NCI-H1417 (cell line): Measurements from ENCODE around the gene CAPN5.
A peak's percentile ranks its signal among the peaks of the same experiment; 100 is the strongest.

Experiments
- DNase-seq, 3 experiments: peaks; one replicate each; lab custom pipeline; 2025; lab: John Stamatoyannopoulos, UW

CAPN5 gene

DNA sequence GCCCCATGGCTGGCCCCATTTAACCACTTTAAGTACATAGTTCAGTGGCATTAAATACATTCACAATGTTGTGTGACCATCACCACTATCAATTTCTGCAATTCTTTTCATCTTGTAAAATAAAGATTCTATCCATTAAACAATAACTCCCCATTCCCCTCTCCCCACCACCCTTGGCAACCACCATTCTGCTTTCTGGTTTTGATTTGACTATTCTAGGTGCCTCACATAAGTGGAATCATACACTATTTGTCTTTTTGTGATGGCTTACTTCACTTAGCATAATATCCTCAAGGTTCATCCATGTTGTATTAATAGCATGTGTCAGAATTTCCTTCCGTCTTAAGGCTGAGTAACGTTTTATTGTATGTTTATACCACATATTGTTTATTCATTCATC is 68.3 kb downstream of the CAPN5 start:
- DNase-seq = no peak

DNA sequence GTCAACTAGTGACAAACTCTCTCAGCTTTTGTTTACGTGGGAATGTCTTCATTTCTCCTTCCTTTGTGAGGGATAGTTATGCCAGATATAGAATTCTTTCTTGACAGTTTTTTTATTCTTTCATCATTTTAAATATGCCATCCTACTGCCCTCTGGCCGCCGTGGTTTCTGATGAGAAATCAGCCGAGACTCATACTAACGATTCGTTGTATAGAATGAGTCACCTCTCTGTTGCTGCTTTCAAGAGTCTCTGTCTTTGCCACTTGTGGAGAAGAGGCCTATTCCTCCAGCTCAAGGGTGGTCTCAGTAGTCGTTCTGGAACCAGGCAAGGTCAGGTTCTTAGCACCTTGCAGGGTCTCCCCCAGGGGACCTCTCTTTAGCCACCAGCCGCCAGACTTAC is 69.3 kb downstream of the CAPN5 start:
- no peak for DNase-seq

DNA sequence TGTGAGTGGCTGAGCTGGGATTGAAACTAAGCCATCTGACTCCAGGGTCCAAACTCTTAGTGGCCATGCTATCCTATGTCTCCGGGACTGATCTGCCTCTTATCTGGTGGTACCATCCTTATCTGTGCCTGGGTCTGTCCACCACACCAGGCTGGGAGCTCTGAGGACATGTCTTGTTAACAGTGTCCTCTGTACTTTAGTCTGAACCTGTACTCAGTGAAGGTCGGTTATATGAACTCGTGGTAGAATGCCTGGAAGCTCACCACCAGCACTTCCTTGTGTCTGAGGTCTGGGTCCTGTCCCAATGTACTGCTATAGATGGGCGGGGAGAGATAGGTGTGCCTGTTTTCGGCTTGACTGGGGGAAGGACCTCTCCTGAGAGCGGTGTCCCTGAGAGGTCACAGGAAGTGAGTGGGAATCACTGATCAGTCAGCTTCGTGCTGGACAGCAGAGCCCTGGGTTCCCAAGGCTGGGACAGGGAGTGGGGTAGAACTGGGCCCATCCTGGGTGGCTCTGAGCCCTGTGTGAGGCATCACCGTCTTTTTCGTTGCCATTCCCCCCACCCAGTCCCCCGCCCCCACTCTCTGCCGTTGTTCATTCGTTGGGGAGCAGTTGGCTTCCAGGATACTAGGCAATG is 70.1 kb downstream of the CAPN5 start:
- DNase-seq = no peak

DNA sequence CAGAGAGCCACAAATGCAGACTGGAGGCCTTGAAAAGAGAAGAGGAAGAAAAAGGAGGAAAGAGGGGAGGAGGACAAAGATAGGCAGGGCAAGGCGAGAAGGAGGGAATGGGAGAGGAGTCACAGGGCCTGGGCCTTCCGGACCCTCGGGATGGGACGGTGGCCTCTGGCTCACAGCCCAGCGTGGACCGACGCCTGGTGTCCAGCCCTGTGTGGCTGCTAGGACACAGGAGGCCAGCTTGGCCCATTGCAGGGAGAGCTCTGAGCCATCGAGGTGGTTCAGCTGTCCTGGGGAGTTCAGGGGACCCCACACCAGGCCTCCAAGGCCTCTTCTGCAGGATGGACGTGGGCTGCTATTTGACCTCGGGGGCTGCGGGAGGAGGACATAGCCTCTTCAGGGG is 70.7 kb downstream of the CAPN5 start:
- DNase-seq = no peak

DNA sequence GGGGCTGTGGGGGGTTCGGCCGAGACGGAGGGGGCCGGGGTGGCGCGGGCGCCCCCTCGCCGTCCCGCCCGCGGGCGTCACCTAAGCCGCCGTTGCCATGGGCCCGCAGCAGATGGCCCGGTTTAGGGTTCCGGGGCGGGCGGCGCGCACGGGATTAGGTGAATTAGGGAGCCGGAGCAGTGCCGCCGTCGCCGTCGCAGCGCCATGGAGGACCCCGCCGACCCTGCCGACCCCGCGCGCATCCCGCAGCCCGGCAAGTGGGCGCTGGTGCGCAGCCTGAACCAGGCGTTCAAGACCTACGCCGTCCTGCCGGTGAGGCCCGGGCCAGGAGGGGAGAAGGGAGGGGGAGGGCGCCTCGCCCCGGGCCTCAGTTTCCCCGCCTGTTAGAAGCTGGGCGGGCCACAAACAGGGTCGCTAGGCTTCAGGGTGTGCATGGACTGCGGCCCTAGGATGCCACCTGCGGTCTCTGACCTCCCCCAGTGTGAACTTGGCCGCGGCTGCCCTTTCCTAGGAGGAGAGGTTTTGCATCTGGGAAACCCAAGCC is 71.4 kb downstream of the CAPN5 start:
- no peak for DNase-seq

DNA sequence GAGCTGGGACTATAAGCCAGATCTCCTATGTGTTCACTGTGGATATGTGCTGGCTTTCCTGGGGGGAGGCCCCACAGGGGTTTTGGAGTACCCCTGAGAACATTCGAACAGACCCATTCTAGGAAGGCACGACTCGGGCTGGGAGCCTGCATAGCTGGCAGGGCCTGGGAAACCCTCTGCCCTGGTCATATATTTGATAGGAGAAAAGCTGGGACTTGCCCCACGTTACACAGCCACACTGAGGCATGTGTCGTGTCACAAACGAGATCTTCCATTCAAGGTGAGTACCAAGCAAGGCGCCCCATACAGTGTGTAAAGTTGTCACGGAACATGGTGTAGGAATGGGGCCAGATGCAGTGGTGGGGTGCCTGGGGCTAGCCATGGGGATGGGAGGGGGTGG is 72.4 kb downstream of the CAPN5 start:
- DNase-seq = no peak

DNA sequence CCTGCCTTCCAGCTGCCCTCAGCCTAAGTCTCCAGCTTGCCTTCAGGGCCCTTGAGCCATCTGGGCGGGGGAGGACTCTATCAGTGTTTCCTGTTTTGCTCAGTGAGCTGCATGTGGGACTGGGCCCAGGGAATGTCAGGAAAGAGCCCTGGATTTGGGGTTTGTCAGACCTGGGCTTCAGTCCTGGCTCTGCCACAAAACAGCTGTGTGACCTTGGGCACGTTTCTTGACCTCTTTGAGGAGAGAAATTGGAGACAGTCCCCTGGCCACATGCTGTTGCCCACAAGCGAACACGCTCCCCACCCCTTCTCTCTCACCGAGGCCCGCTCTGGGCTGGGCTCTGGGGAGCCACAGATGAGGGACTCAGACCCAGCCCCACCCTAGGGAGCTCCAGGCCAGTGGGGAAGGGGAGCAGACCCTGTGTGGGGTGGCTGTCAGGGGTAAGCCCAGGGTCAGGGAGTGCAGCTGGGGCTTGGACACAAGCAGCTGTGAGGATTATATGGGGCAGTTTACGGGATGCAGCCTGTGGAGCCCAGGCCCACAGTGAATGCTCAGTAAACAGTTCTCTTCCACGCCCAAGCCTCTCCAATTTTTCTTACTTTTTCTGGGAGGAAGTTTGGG is 73.6 kb downstream of the CAPN5 start:
- no peak for DNase-seq

DNA sequence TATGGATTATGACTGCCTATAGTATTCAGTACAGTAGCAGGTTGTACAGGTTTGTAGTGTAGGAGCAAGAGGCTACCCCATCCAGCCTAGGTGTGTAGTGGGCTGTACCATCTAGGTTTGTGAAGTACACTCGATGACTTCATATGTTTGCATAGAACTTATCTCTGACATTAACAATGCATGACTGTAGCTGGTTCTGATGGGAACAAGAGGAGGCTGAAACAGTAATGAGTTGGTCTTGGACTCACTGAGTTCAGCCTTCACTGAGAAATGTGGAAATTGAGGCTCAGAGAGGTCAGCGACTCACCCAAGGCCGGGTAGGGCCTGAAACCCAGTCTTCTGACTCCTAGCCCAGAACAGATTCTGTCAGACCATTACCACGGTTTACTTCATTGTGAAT is 74.3 kb downstream of the CAPN5 start:
- peak; percentile 26 to 67 (median 44) for DNase-seq

DNA sequence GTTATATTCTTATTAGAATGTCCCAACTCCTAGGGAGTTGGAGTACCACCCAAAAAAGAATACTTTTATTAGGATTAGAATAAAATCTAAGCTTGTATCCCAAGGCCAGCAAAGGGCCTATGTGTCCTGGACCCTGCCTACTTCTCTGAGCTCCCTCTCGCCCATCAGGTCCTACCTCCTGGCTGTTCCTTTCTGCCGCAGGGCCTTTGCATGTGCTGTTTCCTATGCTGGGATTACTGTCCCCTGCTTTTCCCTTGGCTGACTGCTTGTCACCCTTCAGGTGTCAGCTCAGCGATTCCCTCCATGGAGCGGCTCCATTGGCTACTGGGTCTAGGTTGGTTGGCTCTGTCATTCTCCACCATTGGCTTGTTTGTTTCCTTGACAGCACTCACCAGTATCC is 74.7 kb downstream of the CAPN5 start:
- DNase-seq = no peak

DNA sequence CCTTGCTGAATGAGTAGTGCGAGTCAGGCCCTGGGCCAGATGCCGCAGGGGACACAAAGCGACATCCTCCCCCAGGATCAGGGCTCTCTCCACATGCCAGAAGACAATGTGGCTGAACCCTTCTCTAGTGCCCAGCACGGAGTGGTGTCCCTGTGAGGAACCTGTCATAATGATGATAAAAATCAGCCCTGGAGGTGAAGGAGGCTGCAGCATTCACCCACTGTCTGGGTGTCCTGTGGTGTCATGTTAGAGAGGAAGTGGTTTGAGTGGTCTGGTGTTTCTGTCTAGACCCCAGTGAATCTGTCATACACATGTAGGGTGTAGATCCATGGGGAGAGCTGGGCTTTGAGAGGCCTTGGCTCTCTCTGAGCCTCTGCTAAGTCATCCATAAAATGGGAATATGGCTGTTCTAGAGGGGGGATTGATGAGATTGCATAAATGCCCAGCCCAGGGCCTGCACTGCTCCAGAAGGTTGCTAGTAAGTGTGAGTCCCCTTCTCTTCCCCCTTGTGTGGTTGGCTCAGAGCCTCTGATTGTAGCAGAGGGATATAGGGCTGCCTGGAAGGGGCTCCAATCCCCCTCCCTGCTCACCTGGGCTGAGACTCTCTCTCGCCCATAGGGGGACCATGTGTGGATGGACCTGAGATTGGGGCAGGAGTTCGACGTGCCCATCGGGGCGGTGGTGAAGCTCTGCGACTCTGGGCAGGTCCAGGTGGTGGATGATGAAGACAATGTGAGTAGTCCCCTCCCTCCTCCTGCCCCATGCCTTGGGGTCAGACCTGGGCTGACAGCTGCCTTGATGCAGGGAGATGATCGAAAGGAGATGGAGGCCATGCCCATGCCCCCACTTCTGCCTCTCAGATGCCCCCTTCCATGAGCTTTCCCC is 75.6 kb downstream of the CAPN5 start:
- DNase-seq = no peak

DNA sequence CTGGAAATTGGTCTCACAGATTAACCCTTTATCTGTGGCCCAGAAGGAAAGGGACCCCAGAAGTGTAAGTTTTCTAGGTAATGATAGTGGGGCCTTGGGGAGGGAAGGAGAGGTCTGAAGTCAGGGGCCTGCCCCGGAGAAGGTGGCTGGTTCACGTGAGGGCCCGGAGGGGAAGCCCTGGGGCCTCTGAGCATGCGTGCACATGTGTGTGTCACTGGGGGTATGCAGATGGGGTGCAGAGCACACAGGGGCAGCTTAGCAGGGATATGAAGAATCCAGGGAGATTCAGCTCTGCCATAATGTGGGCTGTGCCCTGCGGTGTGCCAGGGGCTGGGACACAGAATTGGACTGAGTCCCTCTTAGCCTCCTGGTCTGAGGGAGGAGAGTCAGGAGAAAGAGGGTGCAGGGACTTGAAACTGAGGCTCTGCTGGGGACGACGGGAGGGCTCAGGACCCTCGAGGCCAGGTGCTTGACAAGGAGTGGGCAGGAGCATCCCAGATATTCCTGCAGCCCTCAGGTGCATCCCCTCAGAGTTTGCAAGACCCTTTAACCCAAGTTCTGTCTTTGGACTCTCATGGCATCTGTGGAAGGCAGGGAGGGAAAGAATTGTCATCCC is 76.7 kb downstream of the CAPN5 start:
- DNase-seq = no peak

DNA sequence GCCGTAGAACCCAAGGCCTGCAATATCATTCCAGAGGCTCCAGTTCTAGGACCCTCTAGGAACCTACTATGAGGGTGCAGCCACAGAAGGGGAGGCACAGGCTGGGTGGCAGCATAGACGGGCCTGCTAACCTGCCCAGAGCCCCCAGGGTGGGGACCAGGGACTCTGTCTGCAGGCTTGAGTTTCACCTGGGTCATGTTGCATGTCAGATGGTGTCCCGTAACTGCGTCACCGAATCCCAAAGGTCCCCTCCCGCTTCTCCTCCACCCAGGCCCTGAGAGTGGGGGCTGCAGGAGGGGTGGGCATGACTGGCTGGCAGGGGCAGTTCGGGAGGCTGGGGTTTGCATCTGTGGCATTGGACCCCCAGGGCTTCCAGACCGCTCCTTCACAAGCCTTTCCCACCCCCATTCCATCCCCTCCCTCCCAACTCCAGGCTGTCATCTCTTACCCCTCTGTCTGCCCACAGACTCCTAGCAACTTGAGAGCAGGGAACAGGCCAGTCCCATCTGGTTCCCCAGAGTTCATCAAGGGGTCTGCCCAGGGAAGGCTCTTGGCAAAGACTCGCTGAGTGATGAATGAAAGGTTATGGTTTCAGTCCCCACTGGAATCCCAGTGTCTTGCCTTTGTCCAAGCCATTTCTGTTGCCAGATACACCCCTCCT is 77.6 kb downstream of the CAPN5 start:
- DNase-seq = no peak

DNA sequence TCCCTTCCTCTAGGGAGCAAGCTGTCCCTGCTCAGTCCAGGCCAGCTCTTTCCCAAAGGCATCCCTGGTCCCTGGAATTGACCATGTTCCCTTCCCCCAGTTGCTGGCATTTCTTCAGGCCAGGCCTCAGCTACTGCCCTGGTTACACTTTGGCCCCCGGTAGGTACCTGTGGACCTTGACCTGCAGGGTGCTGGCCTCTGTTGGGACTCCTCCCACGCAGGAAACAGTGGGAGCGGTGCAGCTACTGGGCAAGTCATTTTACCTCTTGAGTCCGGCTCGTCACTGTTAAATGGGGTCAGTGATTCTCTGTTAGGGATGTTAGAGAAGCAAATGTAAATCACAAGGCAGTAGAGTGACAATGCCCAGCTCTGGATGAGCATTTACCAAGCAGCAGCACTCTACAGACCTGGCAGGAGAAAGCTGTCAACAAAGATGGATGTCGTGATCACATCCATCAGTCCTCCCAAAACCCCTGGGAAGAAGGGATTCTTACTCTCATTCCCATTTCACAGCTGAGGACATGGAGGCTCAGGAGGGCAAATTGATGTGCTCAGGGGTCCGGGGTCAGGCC is 78.2 kb downstream of the CAPN5 start:
- DNase-seq = no peak

DNA sequence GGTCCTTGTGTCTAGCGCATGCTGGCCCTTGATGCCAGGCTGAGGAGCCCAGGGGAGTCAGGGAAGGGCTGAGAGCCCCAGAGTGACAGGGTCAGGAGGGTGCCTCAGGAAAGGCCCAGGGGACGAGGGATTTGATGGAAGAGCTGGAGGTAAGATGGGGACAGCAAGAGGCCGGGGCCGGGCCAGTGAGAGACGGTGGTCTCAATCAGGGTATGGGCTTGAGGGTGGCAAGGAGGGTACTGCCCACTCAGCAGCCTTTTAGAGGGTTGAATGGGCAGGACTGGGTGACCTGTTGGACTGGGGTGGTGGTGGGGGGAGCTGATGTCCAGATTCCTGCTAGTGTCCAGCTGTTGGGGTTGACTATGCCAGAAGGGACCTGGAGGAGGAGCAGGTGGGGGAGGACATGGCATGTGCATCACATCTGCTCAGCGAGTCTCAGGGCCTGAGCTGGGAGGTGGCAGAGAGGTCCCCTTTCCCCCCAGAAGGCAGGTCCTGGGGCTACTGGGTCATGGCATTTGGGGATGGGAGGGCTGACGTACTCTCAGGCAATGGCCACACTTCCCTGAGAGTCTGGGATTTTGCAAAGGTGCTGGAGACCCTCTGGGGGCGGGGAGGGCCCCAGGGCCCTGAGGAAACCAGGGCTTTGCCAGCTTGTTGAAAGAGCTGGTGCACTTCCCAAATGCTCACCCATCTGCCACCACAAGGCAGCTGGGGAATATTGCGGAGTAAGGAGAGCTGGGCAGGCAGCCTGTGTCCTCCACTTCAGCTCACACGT is 79.7 kb downstream of the CAPN5 start:
- no peak for DNase-seq

DNA sequence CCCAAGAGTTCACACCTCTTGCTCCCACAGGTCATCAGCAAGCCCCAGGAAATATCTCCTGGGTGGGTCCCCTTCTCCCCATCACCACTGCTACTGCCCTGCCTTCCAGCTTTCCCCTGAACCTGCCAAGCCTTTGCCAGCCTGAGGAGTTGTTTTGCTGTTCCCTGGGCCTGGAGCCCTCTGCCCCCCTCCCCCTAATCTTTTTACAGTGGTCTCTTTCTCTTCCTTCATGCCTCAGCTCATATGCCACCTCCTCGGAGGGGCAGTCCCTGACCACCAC is 80.2 kb downstream of the CAPN5 start:
- DNase-seq = no peak

DNA sequence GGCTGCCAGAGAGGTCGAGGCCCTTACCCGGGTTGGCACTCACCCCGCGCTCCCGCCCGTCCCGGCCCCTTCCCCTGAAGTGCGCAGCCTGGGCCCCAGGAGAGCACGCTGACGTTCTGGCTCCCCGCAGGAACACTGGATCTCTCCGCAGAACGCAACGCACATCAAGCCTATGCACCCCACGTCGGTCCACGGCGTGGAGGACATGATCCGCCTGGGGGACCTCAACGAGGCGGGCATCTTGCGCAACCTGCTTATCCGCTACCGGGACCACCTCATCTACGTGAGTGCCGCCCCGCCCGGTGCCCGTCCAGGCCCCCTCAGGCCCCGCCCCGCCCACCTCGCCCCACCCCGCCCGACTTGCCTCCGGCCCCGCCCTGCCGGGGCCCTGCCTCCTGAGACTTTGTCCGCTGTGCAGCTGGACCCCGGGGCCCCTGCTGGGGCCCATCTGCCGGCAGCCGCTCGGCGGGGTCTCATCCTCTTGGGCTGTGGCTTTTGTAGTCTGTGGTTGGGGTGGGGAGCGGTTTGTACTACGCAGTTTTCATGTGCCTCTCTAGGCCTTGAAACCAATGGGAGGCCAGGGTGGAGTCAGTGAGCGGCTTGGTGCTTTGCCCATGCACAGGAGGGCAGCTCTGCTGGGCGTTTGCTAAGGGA is 81.0 kb downstream of the CAPN5 start:
- peak; percentile 9 to 61 (median 36) for DNase-seq

DNA sequence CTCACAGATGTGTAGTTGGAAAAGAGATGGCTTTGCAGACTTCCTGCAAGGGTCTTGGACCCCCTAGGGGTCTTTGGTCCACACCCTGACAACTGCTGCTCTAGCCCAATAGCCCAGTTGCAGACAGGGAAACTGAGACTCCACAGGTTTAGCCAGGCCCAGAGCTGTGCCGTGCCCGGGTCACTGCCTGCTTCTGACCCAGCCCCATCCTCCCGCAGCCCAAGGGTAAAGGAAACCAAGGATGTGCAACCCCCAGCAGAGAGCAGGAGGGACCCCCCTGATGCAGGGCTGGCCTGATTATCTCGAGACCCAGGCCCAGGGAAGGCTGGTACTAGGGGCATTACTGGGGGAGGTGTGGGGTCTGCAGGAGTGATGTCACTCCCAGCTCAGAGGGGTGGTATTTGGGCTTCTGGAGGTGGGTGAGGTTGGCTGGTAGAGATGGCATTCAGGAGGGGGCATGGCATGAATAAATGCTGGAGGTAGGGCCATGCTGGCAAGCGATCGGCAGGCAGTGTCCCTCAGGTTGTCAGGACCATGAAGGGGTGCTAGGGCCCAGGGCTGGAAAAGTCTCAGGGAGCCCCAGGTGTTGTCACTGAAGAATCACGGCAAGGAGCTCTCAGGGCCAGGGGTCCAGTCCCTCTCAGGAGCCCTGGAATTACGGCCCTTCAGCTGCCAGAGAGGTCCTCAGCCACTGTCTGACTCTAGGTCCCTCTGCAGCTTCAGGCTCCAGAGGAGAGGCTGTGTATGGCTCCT is 82.4 kb downstream of the CAPN5 start:
- no peak for DNase-seq

DNA sequence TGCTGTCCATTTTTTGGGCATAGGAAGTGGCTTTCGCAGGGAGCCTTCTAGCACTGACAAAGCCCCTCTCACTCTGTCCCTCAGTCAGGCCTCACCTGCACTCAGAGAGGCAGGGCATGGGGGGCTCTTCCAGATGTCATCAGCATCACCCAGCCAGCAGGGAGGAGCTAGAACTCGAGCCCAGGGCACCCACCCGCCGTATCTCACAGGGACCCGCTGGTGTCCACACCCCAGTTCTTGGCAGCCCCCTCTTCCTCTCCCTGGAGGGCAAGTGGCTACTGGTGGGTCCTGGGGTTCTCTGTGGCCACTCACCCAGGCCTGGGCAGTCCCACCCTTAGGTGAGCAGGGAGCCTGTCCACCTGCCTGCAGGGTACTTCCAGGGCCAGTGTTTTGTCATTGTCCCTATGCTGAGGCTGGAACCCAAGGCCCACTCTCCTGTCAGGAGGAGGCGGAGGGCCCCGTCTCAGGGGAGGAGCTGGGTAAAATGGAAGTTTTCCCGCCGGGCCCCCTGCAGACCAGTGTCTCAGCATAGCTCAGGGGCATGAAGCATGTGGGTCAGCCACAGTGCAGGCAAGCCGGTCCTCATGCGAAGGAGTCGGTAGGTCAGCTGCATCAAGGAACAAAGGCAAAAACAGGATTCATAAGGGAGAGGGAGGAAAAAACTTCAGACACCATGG is 83.1 kb downstream of the CAPN5 start:
- no peak for DNase-seq

DNA sequence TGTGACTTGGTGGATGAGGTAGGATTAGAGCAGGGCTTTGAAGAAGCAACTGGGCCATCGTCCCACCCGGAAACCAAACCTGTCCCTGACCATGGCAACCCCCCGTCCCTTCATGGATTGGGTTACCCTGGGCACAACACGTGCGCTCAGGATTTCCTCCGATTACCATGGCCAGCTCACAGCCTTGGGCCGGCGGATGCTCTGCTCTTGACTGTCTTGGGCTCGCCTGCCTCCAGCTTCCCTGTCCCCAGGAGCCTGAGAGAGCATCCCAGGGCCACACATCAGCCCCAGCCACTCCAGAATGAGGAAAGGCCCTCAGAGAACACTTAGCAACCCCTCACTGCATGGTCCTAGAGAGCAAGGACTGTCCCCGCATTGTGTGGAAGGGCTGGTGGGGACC is 84.1 kb downstream of the CAPN5 start:
- no peak for DNase-seq
